HG02642 (cell line): Measurements from ENCODE around the gene CDC6.

Experiments
- ATAC-seq: cut with Tn5 transposase; IDR thresholded peaks from one replicate; pipeline ENCODE4 v1.9.1; 2021; ENCODE audit warnings: mild to moderate bottlenecking; ENCODE audit not compliant: unreplicated experiment, poor library complexity

Gene CDC6

GRCh38 chr17:40338941-40339649, 51.4 kb downstream of the CDC6 start:
- no peak for ATAC-seq

GRCh38 chr17:40340327-40340726, 52.6 kb downstream of the CDC6 start:
- ATAC-seq = no peak

GRCh38 chr17:40340880-40341807, 53.5 kb downstream of the CDC6 start:
- peak; percentile 68 for ATAC-seq

- ATAC-seq = no peak
Measured at GRCh38 chr17:40341808-40342503, 54.3 kb downstream of the CDC6 start.

GRCh38 chr17:40342504-40343218, 55.0 kb downstream of the CDC6 start:
- no peak for ATAC-seq

GRCh38 chr17:40343219-40344119, 55.8 kb downstream of the CDC6 start:
- no peak for ATAC-seq

DNA sequence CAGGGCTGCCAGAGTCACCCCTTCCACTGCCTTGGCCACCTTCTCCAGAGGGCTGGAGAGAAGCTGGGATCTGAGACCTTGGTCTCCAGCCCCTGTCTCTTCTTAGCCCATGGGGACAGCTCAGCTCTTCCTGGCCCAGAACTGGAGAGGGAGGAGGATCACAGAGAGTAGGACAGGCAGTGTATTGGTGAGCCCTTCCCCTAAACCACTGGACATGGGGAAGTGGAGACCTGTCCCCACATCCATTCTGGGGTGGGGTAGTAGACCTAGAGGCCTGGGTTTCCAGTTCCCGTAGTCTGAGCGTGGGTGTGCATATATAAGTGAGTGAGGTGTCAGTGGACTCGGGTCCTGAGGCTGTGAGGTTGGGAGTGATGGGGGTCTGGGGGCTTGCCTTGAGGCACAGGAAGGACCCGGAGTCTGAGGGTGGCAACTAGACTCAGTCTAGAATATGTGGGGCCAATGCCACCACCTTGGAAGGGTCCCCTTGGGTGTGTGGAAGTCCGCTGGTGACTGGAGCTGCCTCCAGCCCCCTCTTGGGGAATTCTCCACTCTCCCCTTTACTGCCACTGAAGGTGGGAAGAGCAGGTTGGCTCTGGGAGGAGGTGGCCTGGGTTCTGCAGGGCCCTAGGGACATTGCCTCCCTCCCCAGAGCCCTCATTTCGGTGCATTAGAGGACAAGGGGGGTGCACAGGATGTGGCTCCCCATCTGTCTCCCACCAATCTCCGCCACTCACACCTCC, 56.9 kb downstream of the CDC6 start:
- ATAC-seq = no peak

- no peak for ATAC-seq
Measured at GRCh38 chr17:40345161-40345993, 57.7 kb downstream of the CDC6 start.

GRCh38 chr17:40345994-40346764, 58.5 kb downstream of the CDC6 start:
- no peak for ATAC-seq

DNA sequence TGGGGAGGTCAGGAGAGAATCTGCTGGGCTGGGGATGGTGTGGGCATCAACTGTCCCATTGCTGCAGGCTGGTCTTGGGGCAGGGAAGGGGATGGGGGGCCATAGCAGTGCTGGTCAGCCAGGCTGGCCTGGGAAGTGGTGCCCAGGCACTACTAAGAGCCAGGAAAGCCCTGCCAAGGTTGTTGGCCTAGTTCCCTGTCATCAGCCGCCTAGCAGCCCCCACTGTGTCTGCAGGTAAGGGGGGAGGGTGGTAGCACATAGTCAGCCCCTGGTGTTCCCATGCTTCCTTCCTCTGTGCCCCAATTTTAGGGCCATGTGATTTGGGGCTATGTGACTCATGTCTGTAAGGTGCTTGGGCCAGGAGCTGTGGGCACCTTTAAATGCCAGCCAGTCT, 59.1 kb downstream of the CDC6 start:
- ATAC-seq = no peak

GRCh38 chr17:40347319-40348135, 59.8 kb downstream of the CDC6 start:
- ATAC-seq = no peak

DNA sequence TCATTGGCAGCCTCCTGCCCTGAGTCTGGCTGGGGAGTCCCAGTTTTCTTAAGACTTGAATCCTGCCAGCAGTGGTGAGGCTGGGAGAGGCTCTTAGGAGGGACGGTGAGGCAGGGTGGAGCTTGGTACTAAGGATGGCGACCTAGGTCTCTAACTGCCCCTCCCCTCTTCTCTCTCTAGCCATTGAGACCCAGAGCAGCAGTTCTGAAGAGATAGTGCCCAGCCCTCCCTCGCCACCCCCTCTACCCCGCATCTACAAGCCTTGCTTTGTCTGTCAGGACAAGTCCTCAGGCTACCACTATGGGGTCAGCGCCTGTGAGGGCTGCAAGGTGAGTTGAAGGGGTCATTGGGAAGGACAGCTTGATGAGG, 60.4 kb downstream of the CDC6 start:
- no peak for ATAC-seq

DNA sequence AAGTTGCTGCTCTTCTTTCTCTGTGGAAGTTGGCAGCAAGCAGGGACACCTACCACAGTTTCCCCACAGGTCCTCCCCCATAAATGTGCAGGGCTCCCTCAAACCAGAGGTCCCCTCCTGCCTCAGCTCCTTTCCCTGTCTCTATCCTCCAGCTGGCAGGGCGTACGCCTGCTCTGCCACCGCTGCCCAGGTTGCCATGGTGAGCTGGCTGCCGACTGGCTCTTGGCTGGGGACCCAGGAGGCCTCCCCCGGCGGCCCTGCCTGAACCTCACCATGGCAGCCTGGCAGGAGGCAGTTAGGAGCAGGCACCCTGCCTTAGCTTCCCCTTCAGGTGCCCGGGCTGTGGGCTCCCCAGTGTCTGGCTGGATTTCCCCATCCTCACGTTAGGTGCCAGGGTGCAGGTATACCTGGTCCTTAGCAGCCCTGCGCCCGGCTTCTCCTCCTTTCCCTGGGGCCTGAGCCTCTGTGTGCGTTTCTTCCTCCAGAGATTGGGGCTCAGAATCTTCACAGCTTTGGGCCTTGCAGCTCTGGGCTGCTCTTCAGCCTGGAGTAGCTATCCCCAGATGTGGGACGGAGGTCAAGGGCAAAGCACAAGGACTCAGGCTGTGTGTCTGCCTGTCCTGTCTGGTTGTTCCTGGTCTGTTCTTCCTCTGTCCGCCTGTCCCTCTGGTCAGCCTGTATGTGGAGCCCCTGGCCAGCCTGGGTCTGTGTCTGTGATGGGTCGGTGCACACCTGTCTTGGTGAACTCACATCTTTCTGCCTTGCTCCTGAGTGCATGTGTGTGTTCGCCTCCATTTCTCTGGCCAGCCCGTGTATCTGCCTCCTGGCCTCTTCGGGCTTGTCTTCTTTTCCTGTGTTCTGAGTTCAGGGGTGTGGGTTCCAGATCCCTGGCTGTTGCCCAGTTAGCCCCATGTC, 61.1 kb downstream of the CDC6 start:
- ATAC-seq = no peak

DNA sequence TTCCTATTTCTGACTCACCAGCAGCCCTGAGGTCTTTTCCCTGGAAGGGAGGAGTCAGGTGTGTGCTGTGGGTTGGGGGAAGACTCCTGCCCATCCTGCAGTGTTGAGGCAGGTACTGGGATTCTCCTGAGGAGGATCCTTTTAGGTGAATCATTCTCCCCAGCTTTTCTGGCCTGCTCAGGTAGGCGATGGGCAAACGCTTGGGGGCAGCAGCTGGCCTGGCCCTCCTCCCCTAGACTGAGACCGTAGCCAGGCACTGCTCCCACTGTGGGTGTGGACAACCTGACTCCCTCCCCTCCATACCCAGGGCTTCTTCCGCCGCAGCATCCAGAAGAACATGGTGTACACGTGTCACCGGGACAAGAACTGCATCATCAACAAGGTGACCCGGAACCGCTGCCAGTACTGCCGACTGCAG, 61.8 kb downstream of the CDC6 start:
- no peak for ATAC-seq
